Psoas muscle (tissue), 8 donors: ENCODE results near the gene DPM3. TPM values are rescaled to one million over a fixed set of nuclear protein-coding genes. Genes with fewer than 3 reads are reported as not detected.

Experiments
- ATAC-seq, 4 donors: fragments of 200-7000 bp; cut with Tn5 transposase; one replicate each; pipeline ENCODE4 v1.9.1; 2020; ENCODE audit warnings: moderate library complexity in 3 of 4, mild to moderate bottlenecking in 2 of 4
- DNase-seq, 2 donors: peaks; one replicate each; pipeline ENCODE4 v3.0.0-alpha.2; 2020
- H3K27ac ChIP-seq: fragments of 200-600 bp; one replicate; pipeline ENCODE4 v1.8.0; 2022
- H3K27me3 ChIP-seq, 3 donors: fragments of 200-600 bp in 1 of 3; one replicate each; pipeline versions ENCODE4 v1.6.1 to v1.8.0; 2013 to 2022; ENCODE audit warnings: low read length in 2 of 3, mild to moderate bottlenecking in 2 of 3, moderate library complexity in 1 of 3; ENCODE audit not compliant: insufficient read depth in 3 of 3
- H3K36me3 ChIP-seq, 2 donors: fragments of 200-600 bp in 1 of 2; one replicate each; pipeline versions ENCODE4 v1.6.1 to v1.8.0; 2013 to 2022; ENCODE audit warnings: low read depth in 1 of 2, mild to moderate bottlenecking in 1 of 2, moderate library complexity in 1 of 2; ENCODE audit not compliant: insufficient read depth in 1 of 2
- H3K4me1 ChIP-seq: fragments of 200-600 bp; one replicate; pipeline ENCODE4 v1.8.0; 2022
- H3K4me3 ChIP-seq: fragments of 200-600 bp; one replicate; pipeline ENCODE4 v1.8.0; 2022; ENCODE audit warnings: mild to moderate bottlenecking
- H3K9me3 ChIP-seq: fragments of 200-600 bp; one replicate; pipeline ENCODE4 v1.8.0; 2022
- WGBS, 3 donors: extraction: QIAGEN DNeasy Blood & Tissue Kit; methylation state at CpG; one replicate each; pipeline versions ENCODE4 v1.1.6 to v1.1.7; 2013; 5-methylcytosine and 5-hydroxymethylcytosine counted together
- intact Hi-C, 2 donors: fragments of 100-400 bp; cut with DNase I; formaldehyde crosslinking; loops; one replicate each; pipeline versions ENCODE4 v1.11.0 to v1.14.2; 2022
- polyA plus RNA-seq, 3 donors: library from polyadenylated mRNA; stranded (reverse); fragments of 200-250 nt; gene quantifications; one replicate each; pipeline ENCODE4 v1.2.3, GENCODE V29; 2013
- total RNA-seq, 4 donors: library from RNA; stranded (reverse); fragmentation: NEBNext Ultra II Directional in 2 of 4; extraction: Animal tissue kit (Norgen Biotek cat#: 25700) in 2 of 4; gene quantifications; one replicate each; pipeline versions ENCODE4 v1.2.1 to v1.2.4, GENCODE V29; 2021 to 2023
- TF ChIP-seq, protein P1 (sequence below): fragments of 200-600 bp; IDR thresholded peaks from one replicate; pipeline ENCODE4 v1.8.0; 2022; ENCODE audit warnings: antibody characterized with exemption
- donor health status: healthy with polysubstance abuse.
- donor health status: DM: no; HTN: no; CAD: no; lungs with moderate emphysema.
- donor health status: Bipolar disorder and iron deficiency.
- donor health status: healthy.
- donor health status: DM: yes; HTN: yes; CAD: no.
- donor health status: DM: no; HTN: no; CAD: no.
- donor health status: DM: no; HTN: no; CAD: no.
- donor health status: DM: yes; HTN: yes; CAD: no.

Gene DPM3
- total and polyA plus RNA-seq, 7 donors: 47.0 to 123 (median 54.5) TPM

DNA sequence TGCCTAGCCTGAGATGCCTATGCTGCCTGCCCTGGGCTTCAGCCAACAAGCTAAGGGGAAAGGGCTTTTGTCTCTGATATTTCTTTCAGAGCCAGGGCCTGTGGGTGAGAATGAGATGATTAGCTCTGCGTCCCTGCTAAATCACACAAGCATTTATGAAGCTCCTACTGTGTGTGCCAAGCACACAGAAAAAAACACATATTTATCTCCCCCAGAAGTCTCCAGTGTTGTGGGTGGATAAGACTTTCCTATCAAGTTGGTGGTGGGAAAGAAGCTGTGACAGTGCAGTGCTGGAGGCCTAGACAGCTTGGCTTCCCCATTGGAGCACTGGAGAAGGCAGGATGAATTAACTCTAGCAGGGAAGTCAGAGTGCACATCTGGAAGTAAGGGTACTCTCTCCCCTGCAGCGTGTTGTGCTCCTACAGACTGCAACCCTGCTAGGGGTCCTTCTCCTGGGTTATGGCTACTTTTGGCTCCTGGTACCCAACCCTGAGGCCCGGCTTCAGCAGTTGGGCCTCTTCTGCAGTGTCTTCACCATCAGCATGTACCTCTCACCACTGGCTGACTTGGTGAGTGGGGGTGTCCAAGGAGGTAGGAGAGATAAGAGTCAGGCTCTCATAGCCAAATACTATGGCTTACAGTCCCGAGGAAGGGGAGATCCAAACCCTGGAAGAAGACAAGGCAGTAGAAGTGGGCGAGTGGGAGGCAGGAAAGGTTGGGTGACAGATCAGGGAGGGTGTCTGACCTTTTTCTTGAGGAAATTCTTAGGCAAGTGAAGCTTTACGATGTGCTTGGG is 3.0 kb downstream of the DPM3 start:
- peaks cover 23% of the 10 kb centered on the region for H3K4me1 ChIP-seq
- TF ChIP-seq, protein P1, sequence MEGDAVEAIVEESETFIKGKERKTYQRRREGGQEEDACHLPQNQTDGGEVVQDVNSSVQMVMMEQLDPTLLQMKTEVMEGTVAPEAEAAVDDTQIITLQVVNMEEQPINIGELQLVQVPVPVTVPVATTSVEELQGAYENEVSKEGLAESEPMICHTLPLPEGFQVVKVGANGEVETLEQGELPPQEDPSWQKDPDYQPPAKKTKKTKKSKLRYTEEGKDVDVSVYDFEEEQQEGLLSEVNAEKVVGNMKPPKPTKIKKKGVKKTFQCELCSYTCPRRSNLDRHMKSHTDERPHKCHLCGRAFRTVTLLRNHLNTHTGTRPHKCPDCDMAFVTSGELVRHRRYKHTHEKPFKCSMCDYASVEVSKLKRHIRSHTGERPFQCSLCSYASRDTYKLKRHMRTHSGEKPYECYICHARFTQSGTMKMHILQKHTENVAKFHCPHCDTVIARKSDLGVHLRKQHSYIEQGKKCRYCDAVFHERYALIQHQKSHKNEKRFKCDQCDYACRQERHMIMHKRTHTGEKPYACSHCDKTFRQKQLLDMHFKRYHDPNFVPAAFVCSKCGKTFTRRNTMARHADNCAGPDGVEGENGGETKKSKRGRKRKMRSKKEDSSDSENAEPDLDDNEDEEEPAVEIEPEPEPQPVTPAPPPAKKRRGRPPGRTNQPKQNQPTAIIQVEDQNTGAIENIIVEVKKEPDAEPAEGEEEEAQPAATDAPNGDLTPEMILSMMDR: no peak
- WGBS, 3 donors: 81 to 89% (median 88%) methylated on average over 6 of the region's 6 CpGs
- DNase-seq: no peak
- H3K27ac ChIP-seq: peak overlapping the region; percentile 97
- H3K27me3 ChIP-seq: no peaks in the 10 kb centered on the region
- H3K36me3 ChIP-seq: peaks cover 0 to 33% of the 10 kb centered on the region in 2 donors
- intact Hi-C loops: no loop called here
- H3K4me3 ChIP-seq: peak overlapping the region; percentile 75
- no peaks in the 10 kb centered on the region for H3K9me3 ChIP-seq
- no peak for ATAC-seq

DNA sequence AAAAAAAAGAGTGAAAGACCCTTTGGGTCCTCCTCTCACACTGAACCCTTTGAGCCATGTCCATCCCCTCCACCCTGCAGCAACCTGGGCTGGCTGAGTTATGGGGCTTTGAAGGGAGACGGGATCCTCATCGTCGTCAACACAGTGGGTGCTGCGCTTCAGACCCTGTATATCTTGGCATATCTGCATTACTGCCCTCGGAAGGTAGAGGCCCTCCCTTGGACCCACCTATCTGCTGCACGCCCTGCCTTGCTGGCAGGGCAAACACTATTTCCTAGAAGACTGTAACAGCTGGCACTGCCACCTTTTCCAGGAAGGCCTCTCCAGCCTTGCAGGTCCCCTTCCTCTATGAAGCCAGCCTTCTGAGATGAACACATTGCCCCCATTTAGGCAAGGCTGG is 3.6 kb downstream of the DPM3 start:
- Histone ChIP-seq H3K4me3 (peak overlapping the region; percentile 75), H3K27ac (peak overlapping the region; percentile 97), H3K36me3 (peaks cover 0 to 39% of the 10 kb centered on the region in 2 donors), H3K9me3 (no peaks in the 10 kb centered on the region), H3K27me3 (no peaks in the 10 kb centered on the region), H3K4me1 (peaks cover 23% of the 10 kb centered on the region)
- ATAC-seq (no peak), DNase-seq (no peak)
- WGBS, 3 donors: 31 to 40% (median 38%) methylated on average over 6 of the region's 6 CpGs
- intact Hi-C loops: no loop called here
- TF ChIP-seq, protein P1: no peak

DNA sequence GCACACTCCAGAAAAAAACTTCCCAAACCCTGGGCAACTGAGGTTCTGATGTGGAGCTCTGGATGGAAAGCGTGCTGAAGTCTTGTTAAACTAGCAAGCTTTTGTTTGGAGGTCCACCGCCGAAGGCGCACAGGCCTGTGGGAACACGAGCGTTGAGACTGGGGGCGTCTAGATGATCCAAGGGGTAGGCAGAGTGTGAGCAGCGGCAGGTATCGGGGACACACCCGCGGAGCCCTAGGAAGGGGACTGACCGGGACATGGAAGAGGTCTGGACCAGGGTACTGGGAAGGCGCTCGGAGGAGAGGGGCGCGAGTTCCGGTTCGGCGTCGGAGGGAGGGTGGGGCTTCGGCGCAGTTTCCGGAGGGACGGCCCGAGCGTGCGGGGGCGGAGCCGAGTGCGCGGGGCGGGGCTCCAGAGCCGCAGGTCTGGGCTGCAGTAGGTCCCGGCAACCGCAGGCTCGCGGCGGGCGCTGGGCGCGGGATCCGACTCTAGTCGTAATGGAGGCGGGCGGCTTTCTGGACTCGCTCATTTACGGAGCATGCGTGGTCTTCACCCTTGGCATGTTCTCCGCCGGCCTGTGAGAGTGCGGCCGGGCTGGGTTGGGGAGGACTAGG is 4.8 kb downstream of the DPM3 start, which contains the start of gene SLC50A1:
Gene SLC50A1, plus strand, starts transcription at position 438 of the 614 bp plus-strand sequence. Its CDS starts 60 bp downstream, at position 498.
- ATAC-seq: peak; percentile 84 to 94 (median 87)
- Histone ChIP-seq H3K9me3 (no peaks in the 10 kb centered on the region), H3K4me1 (peaks cover 28% of the 10 kb centered on the region), H3K36me3 (peaks cover 0 to 47% of the 10 kb centered on the region in 2 donors), H3K27ac (peak within 1 kb of the TSS; percentile 97), H3K4me3 (peak within 1 kb of the TSS; percentile 75), H3K27me3 (no peaks in the 10 kb centered on the region)
- intact Hi-C loops: no loop called here
- 0 to 1% (median 0%) methylated on average over 47 to 52 of the region's 52 CpGs for WGBS, 3 donors
- peak; percentile 95 to 97 for DNase-seq
- TF ChIP-seq, protein P1: peak; percentile 22

DNA sequence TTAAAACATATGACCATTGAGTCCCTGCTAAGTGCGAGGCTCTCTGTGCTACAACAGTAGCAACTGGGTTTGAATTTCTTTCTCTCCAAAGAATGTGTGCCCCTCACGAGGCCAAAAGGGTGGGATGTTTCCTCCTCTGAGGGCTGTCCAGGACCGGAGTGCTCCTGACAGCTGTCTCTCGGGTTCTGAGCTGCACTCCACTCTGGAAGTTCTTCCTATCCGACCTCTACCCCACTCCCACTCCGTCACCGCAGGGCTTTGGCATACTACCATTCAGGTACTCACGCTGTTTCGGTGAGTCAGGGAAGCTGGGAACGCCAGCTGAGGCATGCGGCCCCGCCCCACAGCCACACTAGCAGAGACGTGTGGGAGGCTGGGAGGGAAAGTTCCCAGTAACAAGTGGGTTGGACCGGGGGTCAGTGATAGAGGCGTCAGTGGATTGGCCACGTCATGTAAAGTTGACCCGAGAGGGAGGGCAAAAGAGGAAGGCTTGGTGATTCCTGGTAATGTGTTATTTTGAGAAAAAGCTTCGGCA is 5.4 kb downstream of the DPM3 start:
- H3K27ac ChIP-seq: peak overlapping the region; percentile 97
- intact Hi-C loops: no loop called here
- TF ChIP-seq, protein P1: no peak
- WGBS, 3 donors: 2% methylated on average over 18 of the region's 18 CpGs
- peak overlapping the region; percentile 75 for H3K4me3 ChIP-seq
- no peaks in the 10 kb centered on the region for H3K9me3 ChIP-seq
- ATAC-seq: peak; percentile 76 to 82 (median 79)
- no peaks in the 10 kb centered on the region for H3K27me3 ChIP-seq
- H3K4me1 ChIP-seq: peaks cover 28% of the 10 kb centered on the region
- DNase-seq: peak; percentile 93
- peaks cover 0 to 47% of the 10 kb centered on the region in 2 donors for H3K36me3 ChIP-seq
